Fibroblast of lung (primary cell): Measurements from ENCODE around the gene OLIG3. TPM values are rescaled to one million over a fixed set of nuclear protein-coding genes. Genes with fewer than 3 reads are reported as not detected.

Experiments used
- DNase-seq, 2 donors: peaks; one replicate each; pipeline versions ENCODE4 v3.0.0 to v3.0.0-alpha.2; 2010; ENCODE audit warnings: low read depth in 2 of 2
- H2AFZ ChIP-seq: 2 replicates; pipeline ENCODE4 v1.5.1; 2012; ENCODE audit warnings: low read length, control low read depth, inconsistent platforms
- H3K27ac ChIP-seq: 2 replicates; pipeline ENCODE4 v1.5.1; 2011; ENCODE audit warnings: low read length, control low read depth; ENCODE audit not compliant: insufficient read depth
- H3K27me3 ChIP-seq: 2 replicates; pipeline ENCODE4 v1.5.1; 2011; ENCODE audit warnings: mild to moderate bottlenecking, low read length; ENCODE audit not compliant: control insufficient read depth, insufficient read depth
- H3K36me3 ChIP-seq: 2 replicates; pipeline ENCODE4 v1.5.1; 2011; ENCODE audit warnings: low read length; ENCODE audit not compliant: control insufficient read depth, insufficient read depth
- H3K4me1 ChIP-seq: 2 replicates; pipeline ENCODE4 v1.5.1; 2011; ENCODE audit warnings: low read length; ENCODE audit not compliant: control insufficient read depth, insufficient read depth; ENCODE audit errors: extremely low read depth
- H3K4me2 ChIP-seq: 2 replicates; pipeline ENCODE4 v1.5.1; 2011; ENCODE audit warnings: low read length, control low read depth; ENCODE audit not compliant: insufficient read depth; ENCODE audit errors: extremely low read depth
- H3K4me3 ChIP-seq, 4 experiments: fragments of 200-600 bp in 1 of 4; sonication (generic) in 1 of 4; replicated peaks in 1 of 4; 2 replicates each; pipeline ENCODE4 v1.5.1; 2011 to 2016; ENCODE audit warnings: low read length in 4 of 4, low read depth in 3 of 4, mild to moderate bottlenecking in 3 of 4, control low read depth in 2 of 4, inconsistent platforms in 1 of 4, mixed read lengths in 1 of 4; ENCODE audit not compliant: insufficient read depth in 1 of 4; ENCODE audit errors: control extremely low read depth in 1 of 4
- H3K79me2 ChIP-seq: 2 replicates; pipeline ENCODE4 v1.5.1; 2012; ENCODE audit warnings: mild to moderate bottlenecking, low read length, inconsistent platforms; ENCODE audit not compliant: control insufficient read depth, insufficient read depth
- H3K9ac ChIP-seq: 2 replicates; pipeline ENCODE4 v1.5.1; 2011; ENCODE audit warnings: mild to moderate bottlenecking, low read length, control low read depth; ENCODE audit not compliant: insufficient read depth
- H3K9me3 ChIP-seq: 2 replicates; pipeline ENCODE4 v1.5.1; 2012; ENCODE audit warnings: low read depth, low read length; ENCODE audit not compliant: control insufficient read depth, insufficient read depth
- H4K20me1 ChIP-seq: 2 replicates; pipeline ENCODE4 v1.5.1; 2011; ENCODE audit warnings: low read length; ENCODE audit not compliant: control insufficient read depth, insufficient read depth; ENCODE audit errors: extremely low read depth
- CTCF ChIP-seq, 2 donors: IDR thresholded peaks in 1 of 2; conservative IDR thresholded peaks in 1 of 2; 1 replicate in 1 of 2; 2 replicates in 1 of 2; pipeline ENCODE4 v1.5.1; 2011 to 2012; ENCODE audit warnings: low read length in 2 of 2, control low read depth in 1 of 2, inconsistent platforms in 1 of 2, low read depth in 1 of 2, mild to moderate bottlenecking in 1 of 2
- EZH2 ChIP-seq: IDR thresholded peaks from 2 replicates; pipeline ENCODE4 v1.5.1; 2012; ENCODE audit warnings: low read length, control low read depth, mild to moderate bottlenecking; ENCODE audit errors: missing control alignments
- polyA minus RNA-seq: library from RNA; depleted of rRNA, polyadenylated mRNA; stranded (reverse); fragments of >200 nt; gene quantifications from 2 replicates; pipeline ENCODE4 v1.2.3, GENCODE V29; 2011; ENCODE audit warnings: low replicate concordance
- polyA plus RNA-seq, 2 donors: library from polyadenylated mRNA; depleted of rRNA in 1 of 2; stranded (reverse) in 1 of 2; unstranded in 1 of 2; fragments of >200 nt; gene quantifications; 2 replicates each; pipeline ENCODE4 v1.2.1, GENCODE V29; 2011 to 2012; ENCODE audit warnings: missing spikeins in 1 of 2
- total RNA-seq: library from RNA; depleted of rRNA; stranded (reverse); fragments of >200 nt; gene quantifications from 2 replicates; pipeline ENCODE4 v1.2.1, GENCODE V29; 2014

The OLIG3 gene
- total RNA-seq (not detected in 2 replicates), polyA plus RNA-seq (not detected in 2 replicates), polyA minus RNA-seq (not detected in 2 replicates)
- polyA plus RNA-seq (2012): not detected in 2 replicates

GRCh38 chr6:137494281-137494987, at the start of gene OLIG3:
OLIG3 (minus strand) TSS chr6:137494394; CDS start chr6:137494170, 224 bp downstream.
- H3K4me3 ChIP-seq: no peak within 1 kb of the TSS
- no peak for DNase-seq
- TF ChIP-seq EZH2: peak; percentile 64
- TF ChIP-seq CTCF (conservative IDR thresholded peaks at IDR 0.05 in 1 of 2, IDR thresholded peaks at IDR 0.05 in 1 of 2; ENCODE audit: low read depth in 1 of 2, low read length in 2 of 2): no peak
- H3K79me2 ChIP-seq: no peaks in the 10 kb centered on the region
- no peaks in the 10 kb centered on the region for H3K4me1 ChIP-seq
- H3K27ac ChIP-seq: no peak within 1 kb of the TSS
- no peaks in the 10 kb centered on the region for H3K9me3 ChIP-seq
- H3K27me3 ChIP-seq: peaks cover 92% of the 10 kb centered on the region
- no peak within 1 kb of the TSS for H3K4me2 ChIP-seq
- no peak within 1 kb of the TSS for H2AFZ ChIP-seq
- H4K20me1 ChIP-seq: no peaks in the 10 kb centered on the region
- no peaks in the 10 kb centered on the region for H3K36me3 ChIP-seq
- H3K9ac ChIP-seq: no peak within 1 kb of the TSS

- Histone ChIP-seq H3K4me2 (no peak overlapping the region), H3K27ac (no peak overlapping the region), H3K9me3 (no peaks in the 10 kb centered on the region), H2AFZ (no peak overlapping the region), H4K20me1 (no peaks in the 10 kb centered on the region), H3K9ac (no peak overlapping the region), H3K4me3 (no peak overlapping the region), H3K79me2 (no peaks in the 10 kb centered on the region), H3K36me3 (no peaks in the 10 kb centered on the region), H3K27me3 (no peaks in the 10 kb centered on the region), H3K4me1 (no peaks in the 10 kb centered on the region)
- TF ChIP-seq EZH2 (no peak), CTCF (conservative IDR thresholded peaks at IDR 0.05 in 1 of 2, IDR thresholded peaks at IDR 0.05 in 1 of 2; ENCODE audit: low read depth in 1 of 2, low read length in 2 of 2) (no peak)
- no peak for DNase-seq
Observed at GRCh38 chr6:137543114-137543513, 48.9 kb upstream of the OLIG3 start.

GRCh38 chr6:137542713-137543112, 48.5 kb upstream of the OLIG3 start:
- Histone ChIP-seq H4K20me1 (no peaks in the 10 kb centered on the region), H3K9ac (no peak overlapping the region), H2AFZ (no peak overlapping the region), H3K79me2 (no peaks in the 10 kb centered on the region), H3K27ac (no peak overlapping the region), H3K36me3 (no peaks in the 10 kb centered on the region), H3K4me2 (no peak overlapping the region), H3K9me3 (no peaks in the 10 kb centered on the region), H3K4me1 (no peaks in the 10 kb centered on the region), H3K4me3 (no peak overlapping the region), H3K27me3 (no peaks in the 10 kb centered on the region)
- no peak for DNase-seq
- no peak for TF ChIP-seq EZH2
- no peak for TF ChIP-seq CTCF (conservative IDR thresholded peaks at IDR 0.05 in 1 of 2, IDR thresholded peaks at IDR 0.05 in 1 of 2; ENCODE audit: low read depth in 1 of 2, low read length in 2 of 2)
